ENCODE data around the gene MYO18B. TPM values are rescaled to one million over a fixed set of nuclear protein-coding genes. Genes with fewer than 3 reads are reported as not detected.
A peak's percentile ranks its signal among the peaks of the same experiment; 100 is the strongest.

Gene MYO18B
- total and polyA plus RNA-seq, 2 of the 8 experiments (the other 6 are each of a cell fraction or from before 2014, with no cell fraction given), result 0.62 to 0.78 TPM

DNA sequence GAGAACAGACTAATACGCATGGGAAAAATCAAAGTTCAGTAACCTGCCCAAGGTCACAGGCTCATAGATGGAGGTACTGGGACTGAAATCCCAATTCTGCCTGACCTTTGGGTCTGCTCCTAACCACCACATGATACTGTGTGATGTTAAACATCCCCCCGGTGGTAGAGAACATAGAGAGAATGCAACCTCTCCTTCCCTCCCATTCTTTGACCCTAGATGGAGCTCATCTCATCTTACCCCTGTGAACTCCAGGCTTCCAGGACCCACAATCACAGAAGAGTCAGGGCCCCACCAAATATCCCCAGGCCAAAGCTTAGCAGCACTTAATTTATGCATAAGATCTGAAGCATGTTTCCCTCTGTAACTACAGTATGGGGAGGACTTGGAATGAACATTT lies 198.5 kb downstream of the MYO18B start:
- Histone ChIP-seq H3K9ac (replicated peaks in 1 of 4; ENCODE audit: extremely low read depth in 1 of 4, low read depth in 3 of 4, low read length in 3 of 4) (no peak overlapping the region), H2BK120ac (replicated peaks; ENCODE audit: low read depth, low read length) (no peak overlapping the region), H3K9me3 (ENCODE audit: insufficient read depth in 2 of 2, low read depth in 1 of 2, low read length in 1 of 2) (no peaks in the 10 kb centered on the region), H3K4me3 (ENCODE audit: extremely low read depth in 1 of 4, insufficient read depth in 2 of 4, low read depth in 3 of 4, low read length in 4 of 4) (no peak overlapping the region), H3K4me2 (ENCODE audit: insufficient read depth in 1 of 2, low read depth in 2 of 2, low read length in 2 of 2) (no peak overlapping the region), H3K79me2 (ENCODE audit: control insufficient read depth in 1 of 2, insufficient read depth in 2 of 2, low read length in 2 of 2) (no peaks in the 10 kb centered on the region), H3K4ac (replicated peaks; ENCODE audit: insufficient read length, low read depth, low read length) (no peak overlapping the region), H3K56ac (replicated peaks; ENCODE audit: insufficient read length, low read depth, low read length) (no peak overlapping the region), H3K36me3 (ENCODE audit: control insufficient read depth in 2 of 4, insufficient read depth in 4 of 4, low read length in 3 of 4) (no peaks in the 10 kb centered on the region), H3K79me1 (ENCODE audit: low read depth, low read length) (no peaks in the 10 kb centered on the region), H3K23ac (ENCODE audit: insufficient read length) (no peak overlapping the region), H2BK15ac (ENCODE audit: low read length) (no peak overlapping the region), H2AK5ac (ENCODE audit: low read depth, low read length) (no peak overlapping the region), H2BK12ac (ENCODE audit: low read depth, low read length) (no peak overlapping the region), H4K20me1 (replicated peaks in 1 of 2; ENCODE audit: control insufficient read depth in 1 of 2, insufficient read depth in 2 of 2, low read length in 2 of 2) (no peaks in the 10 kb centered on the region), H4K5ac (ENCODE audit: insufficient read length, low read depth, low read length) (no peak overlapping the region), H4K8ac (ENCODE audit: extremely low read depth, insufficient read depth, low read length) (no peak overlapping the region), H3K23me2 (ENCODE audit: low read depth, low read length) (no peaks in the 10 kb centered on the region; the same call in 1 of the 2 replicates), H4K91ac (replicated peaks; ENCODE audit: insufficient read length, low read length) (no peak overlapping the region), H2AFZ (ENCODE audit: low read length) (no peak overlapping the region), H3K18ac (ENCODE audit: extremely low read depth, low read length) (no peak overlapping the region), H2BK5ac (ENCODE audit: low read depth, low read length) (no peak overlapping the region), H3K27ac (ENCODE audit: low read depth, low read length) (no peak overlapping the region), H3K14ac (ENCODE audit: insufficient read length) (no peak overlapping the region), H3K4me1 (replicated peaks in 1 of 4; ENCODE audit: control insufficient read depth in 3 of 4, insufficient read depth in 4 of 4, low read length in 3 of 4) (peaks cover 5 to 18% (median 12%) of the 10 kb centered on the region in 4 experiments; a peak in 6 of 7 replicates), H3K27me3 (replicated peaks in 1 of 4; ENCODE audit: control insufficient read depth in 3 of 4, extremely low read depth in 1 of 4, insufficient read depth in 3 of 4, low read length in 3 of 4) (peaks cover 0 to 2% (median 0%) of the 10 kb centered on the region in 4 experiments; a peak in 2 of 7 replicates), H2BK20ac (ENCODE audit: low read length) (no peak overlapping the region)
- ChIA-PET CTCF (ENCODE audit: partially characterized antibody) (interaction anchor here (0.8 to 2.2 kb wide), 7 partner anchors 9 to 231 kb away, joined by 3 to 7 read pairs (median 5); no protein-coding TSS in a partner anchor), POLR2A (ENCODE audit: partially characterized antibody) (no interaction called here)
- TF ChIP-seq, protein P1, sequence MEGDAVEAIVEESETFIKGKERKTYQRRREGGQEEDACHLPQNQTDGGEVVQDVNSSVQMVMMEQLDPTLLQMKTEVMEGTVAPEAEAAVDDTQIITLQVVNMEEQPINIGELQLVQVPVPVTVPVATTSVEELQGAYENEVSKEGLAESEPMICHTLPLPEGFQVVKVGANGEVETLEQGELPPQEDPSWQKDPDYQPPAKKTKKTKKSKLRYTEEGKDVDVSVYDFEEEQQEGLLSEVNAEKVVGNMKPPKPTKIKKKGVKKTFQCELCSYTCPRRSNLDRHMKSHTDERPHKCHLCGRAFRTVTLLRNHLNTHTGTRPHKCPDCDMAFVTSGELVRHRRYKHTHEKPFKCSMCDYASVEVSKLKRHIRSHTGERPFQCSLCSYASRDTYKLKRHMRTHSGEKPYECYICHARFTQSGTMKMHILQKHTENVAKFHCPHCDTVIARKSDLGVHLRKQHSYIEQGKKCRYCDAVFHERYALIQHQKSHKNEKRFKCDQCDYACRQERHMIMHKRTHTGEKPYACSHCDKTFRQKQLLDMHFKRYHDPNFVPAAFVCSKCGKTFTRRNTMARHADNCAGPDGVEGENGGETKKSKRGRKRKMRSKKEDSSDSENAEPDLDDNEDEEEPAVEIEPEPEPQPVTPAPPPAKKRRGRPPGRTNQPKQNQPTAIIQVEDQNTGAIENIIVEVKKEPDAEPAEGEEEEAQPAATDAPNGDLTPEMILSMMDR (IDR thresholded peaks at IDR 0.05; ENCODE audit: control extremely low read depth in 1 of 3, insufficient read depth in 1 of 3, low read depth in 1 of 3, low read length in 3 of 3), result peak in 2 of 3 experiments; percentile 20 to 39; a peak in 3 of 4 replicates
- peak; percentile 1 to 36; a peak in 2 of 4 replicates for TF ChIP-seq RAD21 (IDR thresholded peaks at IDR 0.05 in 1 of 2, conservative IDR thresholded peaks at IDR 0.05 in 1 of 2; ENCODE audit: low read depth in 2 of 2, low read length in 2 of 2)
- TF ChIP-seq, protein P2, sequence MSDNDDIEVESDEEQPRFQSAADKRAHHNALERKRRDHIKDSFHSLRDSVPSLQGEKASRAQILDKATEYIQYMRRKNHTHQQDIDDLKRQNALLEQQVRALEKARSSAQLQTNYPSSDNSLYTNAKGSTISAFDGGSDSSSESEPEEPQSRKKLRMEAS (IDR thresholded peaks at IDR 0.05), result no peak
- WGBS, 2 experiments (ENCODE audit: extremely low coverage in 1 of 2, insufficient coverage in 1 of 2, insufficient read length in 1 of 2, insufficient replicate concordance in 2 of 2, low coverage in 1 of 2, low lambda C conversion rate in 2 of 2, missing lambda C conversion rate in 1 of 2), result 90% methylated on average over 2 of the region's 2 CpGs; no CpG with 5 or more reads in 1 of the 2 experiments
- FAIRE-seq (no peak), DNase-seq (ENCODE audit: low read depth in 1 of 2, low spot score in 2 of 2) (no peak)
